ENCODE data around the gene ATP6V0A1.
A peak's percentile ranks its signal among the peaks of the same experiment; 100 is the strongest.
"Not testable (repeated sequence)": the region's sequence is repeated elsewhere in the genome, so short reads cannot be mapped to it uniquely, and the experiment has no call there.

The ATP6V0A1 gene

GRCh38 chr17:42438600-42439567 lies 19.8 kb upstream of the ATP6V0A1 start:
- no peak for DNase-seq (ENCODE audit: extremely low read depth, low read depth)
- no peak overlapping the region for H3K4me3 ChIP-seq (replicated peaks; ENCODE audit: low read depth, low read length)
- TF ChIP-seq CTCF (IDR thresholded peaks at IDR 0.05; ENCODE audit: low read depth, low read length, missing control alignments): peak; percentile 52

GRCh38 chr17:42441371-42442195 lies 17.1 kb upstream of the ATP6V0A1 start:
- no peak for DNase-seq (ENCODE audit: extremely low read depth, low read depth)
- no peak overlapping the region for H3K4me3 ChIP-seq (replicated peaks; ENCODE audit: low read depth, low read length)
- no peak for TF ChIP-seq CTCF (IDR thresholded peaks at IDR 0.05; ENCODE audit: low read depth, low read length, missing control alignments)

- no peak overlapping the region for H3K4me3 ChIP-seq (replicated peaks; ENCODE audit: low read depth, low read length)
- TF ChIP-seq CTCF (IDR thresholded peaks at IDR 0.05; ENCODE audit: low read depth, low read length, missing control alignments): no peak
- DNase-seq (ENCODE audit: extremely low read depth, low read depth): no peak
Observed at GRCh38 chr17:42442196-42442565, 16.5 kb upstream of the ATP6V0A1 start.

- not testable (repeated sequence) for DNase-seq (ENCODE audit: extremely low read depth, low read depth); H3K4me3 ChIP-seq (replicated peaks; ENCODE audit: low read depth, low read length)
Observed at GRCh38 chr17:42449176-42449575, 9.5 kb upstream of the ATP6V0A1 start.

- not testable (repeated sequence) for H3K4me3 ChIP-seq (replicated peaks; ENCODE audit: low read depth, low read length); DNase-seq (ENCODE audit: extremely low read depth, low read depth)
Observed at GRCh38 chr17:42449838-42450237, 8.8 kb upstream of the ATP6V0A1 start.

DNA sequence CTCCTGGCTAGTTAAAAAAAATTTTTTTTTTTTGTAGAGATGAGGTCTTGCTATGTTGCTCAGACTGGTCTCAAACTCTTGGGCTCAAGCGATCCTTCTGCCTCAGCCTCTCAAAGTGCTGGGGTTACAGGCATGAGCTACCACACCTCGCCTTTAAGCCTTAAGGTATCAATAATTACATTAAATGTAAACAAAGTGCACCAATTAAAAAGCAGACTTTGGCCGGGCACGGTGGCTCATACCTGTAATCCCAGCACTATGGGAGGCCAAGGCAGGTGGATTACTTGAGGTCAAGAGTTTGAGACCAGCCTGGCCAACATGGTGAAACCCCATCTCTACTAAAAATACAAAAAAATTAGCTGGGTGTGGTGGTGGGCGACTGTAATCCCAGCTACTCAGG lies 7.4 kb upstream of the ATP6V0A1 start:
- not testable (repeated sequence) for H3K4me3 ChIP-seq (replicated peaks; ENCODE audit: low read depth, low read length); DNase-seq (ENCODE audit: extremely low read depth, low read depth)

DNA sequence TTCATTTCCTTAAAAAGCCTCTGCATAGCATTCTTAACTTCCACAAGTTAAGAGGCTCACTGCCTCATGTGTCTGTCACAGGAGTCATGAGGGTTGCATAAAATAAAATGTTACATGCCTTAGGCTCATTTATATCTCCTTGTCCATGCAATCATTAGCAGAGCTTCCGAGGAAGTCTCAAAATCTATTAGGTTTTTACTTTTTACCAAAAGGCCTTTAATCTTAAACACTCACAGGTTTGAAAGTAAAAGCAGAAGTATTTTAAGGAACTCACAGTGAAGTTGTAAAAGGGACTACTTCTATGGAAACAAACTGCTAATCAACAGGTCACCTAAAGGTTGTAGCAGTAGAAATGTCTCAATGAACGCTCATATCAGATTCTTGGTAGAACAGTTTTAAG lies 5.2 kb upstream of the ATP6V0A1 start:
- H3K4me3 ChIP-seq (replicated peaks; ENCODE audit: low read depth, low read length): no peak overlapping the region
- DNase-seq (ENCODE audit: extremely low read depth, low read depth): no peak
- TF ChIP-seq CTCF (IDR thresholded peaks at IDR 0.05; ENCODE audit: low read depth, low read length, missing control alignments): no peak

DNA sequence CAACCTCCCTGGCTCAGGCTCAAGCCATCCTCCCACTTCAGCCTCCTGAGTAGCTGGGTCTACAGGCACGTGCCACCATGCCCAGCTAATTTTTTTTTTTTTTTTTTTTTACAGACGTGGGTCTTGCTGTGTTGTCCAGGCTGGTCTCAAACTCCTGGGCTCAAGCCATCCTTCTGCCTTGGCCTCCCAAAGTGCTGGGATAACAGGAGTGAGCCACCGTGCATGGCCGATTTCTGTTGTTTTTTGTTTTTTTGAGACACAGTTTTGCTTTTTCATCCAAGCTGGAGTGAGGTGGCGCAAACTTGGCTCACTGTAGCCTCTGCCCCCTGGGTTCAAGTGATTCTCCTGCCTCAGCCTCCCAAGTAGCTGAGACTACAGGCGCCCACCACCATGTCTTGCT lies 3.7 kb upstream of the ATP6V0A1 start:
- not testable (repeated sequence) for DNase-seq (ENCODE audit: extremely low read depth, low read depth); H3K4me3 ChIP-seq (replicated peaks; ENCODE audit: low read depth, low read length)
